Fibroblast of skin of right quadriceps (primary cell): ENCODE data around the gene ZFR2.
"Not testable (repeated sequence)": the region's sequence is repeated elsewhere in the genome, so short reads cannot be mapped to it uniquely, and the experiment has no call there.

Experiments
- DNase-seq: peaks from one replicate; pipeline ENCODE4 v3.0.0-alpha.2; 2013

The ZFR2 gene

DNA sequence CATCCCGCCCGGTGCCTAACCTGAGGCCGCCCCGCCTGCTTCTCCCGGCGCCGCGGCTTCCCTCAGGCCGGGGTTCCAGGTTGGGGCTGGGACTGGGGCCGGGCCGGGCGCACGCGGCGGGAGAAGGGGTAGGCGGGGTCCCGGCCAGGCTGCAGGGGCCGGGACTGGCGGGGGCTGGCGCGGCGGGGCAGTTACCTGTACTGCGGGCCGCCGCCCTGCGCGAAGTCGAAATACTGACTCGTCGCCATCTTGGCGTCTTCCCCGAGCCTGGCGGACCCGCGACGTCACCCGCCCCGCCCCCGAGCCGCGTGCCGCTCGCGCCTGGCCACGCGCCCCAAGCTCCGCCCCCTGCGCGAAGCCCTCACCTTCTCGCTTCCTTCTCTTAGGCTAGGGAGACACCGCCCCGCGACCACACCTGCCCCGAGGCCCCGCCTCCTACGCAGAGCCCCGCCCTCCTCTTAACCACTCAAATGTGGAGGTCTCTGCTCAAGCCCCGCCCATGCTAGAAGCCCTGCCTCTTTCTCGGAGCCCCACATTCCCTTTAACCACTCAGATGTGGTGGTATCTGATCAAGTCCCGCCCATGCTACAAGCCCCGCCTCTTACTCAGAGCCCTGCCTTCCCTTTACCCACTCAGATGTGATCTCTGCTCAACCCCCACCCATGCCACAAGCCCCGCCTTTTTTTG lies at the start of gene ZFR2:
TSS of gene ZFR2 (minus strand) at position 269 of the 687 bp plus-strand sequence. CDS start at position 248, 21 bp downstream.
- DNase-seq = no peak

DNA sequence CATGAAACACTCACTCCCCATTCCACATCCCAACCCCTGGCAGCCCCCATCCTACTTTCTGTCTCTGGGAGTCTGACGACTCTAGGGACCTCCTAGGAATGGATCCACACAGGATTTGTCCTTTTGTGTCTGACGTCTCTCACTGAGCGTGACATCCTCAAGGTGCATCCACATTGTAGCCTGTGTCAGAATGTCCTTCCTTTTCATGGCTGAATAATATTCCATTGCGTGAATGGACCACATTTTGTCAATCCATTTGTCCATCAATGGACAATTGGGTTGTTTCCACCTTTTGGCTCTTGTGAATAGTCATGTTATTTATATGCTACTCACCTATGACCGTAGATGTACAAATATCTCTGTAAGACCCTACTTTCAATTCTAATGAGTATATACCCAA lies 47.2 kb upstream of the ZFR2 start:
- no peak for DNase-seq

DNA sequence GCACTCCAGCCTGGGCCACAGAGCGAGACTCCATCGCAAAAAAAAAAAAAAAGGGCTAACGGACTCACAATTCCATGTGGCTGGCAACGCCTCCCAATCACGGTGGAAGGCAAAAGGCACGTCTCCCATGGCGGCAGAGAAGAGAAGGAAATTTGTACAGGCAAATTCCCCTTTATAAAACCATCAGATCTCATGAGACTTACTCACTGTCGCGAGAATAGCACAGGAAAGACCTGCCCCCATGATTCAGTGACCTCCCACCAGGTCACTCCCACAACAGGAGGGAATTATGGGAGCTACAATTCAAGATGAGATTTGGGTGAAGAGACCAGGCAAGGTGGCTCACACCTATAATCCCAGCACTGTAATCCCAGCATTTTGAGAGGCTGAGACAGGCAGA lies 45.4 kb upstream of the ZFR2 start:
- no peak for DNase-seq

DNA sequence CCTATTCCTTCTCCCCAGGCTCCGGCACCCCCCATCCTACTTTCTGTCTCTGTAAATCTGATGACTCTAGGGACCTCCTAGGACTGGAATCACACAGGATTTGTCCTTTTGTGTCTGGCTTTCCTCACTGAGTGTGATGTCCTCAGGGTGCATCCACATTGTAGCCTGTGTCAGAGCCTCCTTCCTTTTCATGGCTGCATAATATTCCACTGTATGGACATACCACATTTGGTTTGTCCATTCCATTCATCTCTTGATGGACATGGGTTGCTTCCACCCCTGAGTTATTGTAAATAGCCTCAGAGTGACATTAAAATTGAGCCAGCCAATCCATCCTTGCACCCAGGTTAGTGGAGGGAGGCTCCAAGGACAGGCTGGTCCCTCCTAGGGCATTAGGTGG lies 41.3 kb upstream of the ZFR2 start:
- no peak for DNase-seq

DNA sequence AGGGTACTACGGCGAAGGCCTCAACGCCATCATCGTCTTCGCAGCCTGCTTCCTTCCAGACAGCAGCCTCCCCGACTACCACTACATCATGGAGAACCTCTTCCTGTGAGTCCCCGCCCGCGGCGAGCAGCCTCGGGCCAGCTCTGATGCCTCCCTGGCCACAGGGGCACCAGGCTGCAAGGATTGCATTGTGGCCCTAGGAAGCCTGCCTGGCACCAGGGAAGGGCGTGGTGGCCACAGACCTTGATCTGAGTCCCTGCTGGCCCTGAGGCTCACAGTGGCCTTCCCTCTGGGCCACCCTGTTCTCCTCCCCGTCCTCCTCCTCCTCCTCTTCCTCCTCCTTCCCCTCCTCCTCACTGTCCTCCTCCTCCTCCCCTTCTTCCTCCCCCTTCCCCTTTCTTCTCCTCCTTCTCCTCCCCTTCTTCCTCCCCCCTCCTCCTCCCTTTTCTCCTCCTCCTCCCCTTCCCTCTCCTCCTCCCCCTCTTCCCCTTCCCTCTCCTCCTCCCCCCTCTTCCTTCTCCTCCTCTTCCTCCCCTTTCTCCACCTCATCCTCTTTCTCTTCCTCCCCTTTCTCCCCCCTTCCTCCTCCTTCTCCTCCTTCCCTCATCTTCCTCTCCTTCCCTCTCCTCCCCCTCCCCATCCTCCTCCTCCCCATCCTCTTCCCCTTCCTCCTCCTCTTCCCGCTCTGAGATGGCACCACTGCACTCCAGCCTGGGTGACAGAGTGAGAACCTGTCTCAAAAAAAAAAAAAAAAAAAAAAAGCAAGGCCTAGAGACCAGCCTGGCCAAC lies 39.6 kb upstream of the ZFR2 start:
- DNase-seq = no peak

DNA sequence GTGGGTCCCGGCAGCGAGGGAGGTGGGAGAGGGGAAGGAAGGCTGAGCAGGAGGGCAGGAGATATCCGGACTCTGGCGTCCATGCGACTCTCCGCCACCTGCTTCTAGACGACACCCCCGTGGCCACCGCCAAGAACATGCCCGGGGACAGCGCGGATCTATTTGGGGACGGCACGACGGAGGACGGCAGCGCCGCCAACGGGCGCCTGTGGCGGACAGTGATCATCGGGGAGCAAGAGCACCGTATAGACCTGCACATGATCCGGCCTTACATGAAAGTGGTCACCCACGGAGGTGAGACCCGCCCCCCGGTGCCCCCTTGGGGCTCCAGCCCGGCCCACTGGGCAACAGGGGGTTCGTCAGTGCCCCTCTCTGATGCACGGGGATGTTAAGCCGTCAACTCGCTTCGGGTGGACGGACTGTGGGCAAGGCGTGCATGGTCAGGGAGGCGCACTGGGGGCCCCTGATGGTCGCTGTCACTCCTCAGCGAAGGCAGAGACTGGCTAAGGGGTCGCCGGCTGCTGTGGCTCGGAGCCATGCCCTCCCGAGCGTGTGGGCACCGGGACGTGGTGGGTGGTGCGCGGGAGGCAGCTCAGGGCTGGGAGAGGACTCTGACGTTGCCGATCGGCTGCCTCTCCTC lies 38.9 kb upstream of the ZFR2 start:
- no peak for DNase-seq

DNA sequence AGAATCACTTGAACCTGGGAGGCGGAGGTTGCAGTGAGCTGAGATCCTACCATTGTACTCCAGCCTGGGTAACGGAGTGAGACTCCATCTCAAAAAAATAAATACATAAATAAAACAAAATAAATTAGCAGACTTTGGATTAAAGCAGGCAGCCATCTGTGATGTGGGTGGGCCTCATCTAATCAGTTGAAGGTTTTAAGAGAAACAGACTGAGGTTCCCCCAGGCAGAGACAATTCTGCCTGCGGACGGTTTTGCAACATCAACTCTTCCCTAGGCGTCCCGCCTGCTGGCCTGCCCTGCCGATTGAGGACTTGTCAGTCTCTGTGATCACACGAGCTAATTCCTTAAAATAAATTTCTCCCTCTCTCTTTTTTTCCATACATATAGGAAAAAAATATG lies 35.4 kb upstream of the ZFR2 start:
- no peak for DNase-seq

DNA sequence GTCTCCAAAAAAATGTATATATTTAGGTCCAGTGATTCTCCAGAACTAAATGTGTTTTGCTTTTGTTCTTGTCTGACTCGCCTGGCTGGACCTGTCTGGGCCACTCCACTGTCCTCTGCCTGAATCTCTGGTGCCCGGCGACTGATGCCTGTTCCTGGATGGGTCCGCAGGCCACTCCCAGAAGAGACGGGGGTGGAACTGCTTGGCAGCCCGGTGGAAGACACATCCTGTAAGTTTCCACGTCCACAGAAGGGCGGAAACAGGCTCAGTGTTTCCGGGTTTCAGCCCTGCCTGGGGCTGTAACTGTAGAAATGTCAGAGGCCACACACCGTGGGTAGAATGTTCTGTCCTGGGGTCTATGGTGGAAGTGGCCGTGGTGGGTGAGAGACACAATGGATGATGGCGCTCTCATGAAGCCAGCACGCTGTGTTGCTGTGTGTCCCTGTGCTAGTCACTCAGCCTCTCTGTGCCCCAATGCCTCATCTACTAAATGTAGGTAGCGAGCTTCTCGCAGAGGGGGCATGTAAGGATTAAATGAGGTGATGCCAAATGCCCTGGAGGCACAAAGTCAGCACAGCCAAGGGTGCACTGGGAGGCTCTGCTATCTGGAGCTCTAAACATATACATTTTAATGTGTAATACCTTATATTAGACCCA lies 33.6 kb upstream of the ZFR2 start:
- no peak for DNase-seq

DNA sequence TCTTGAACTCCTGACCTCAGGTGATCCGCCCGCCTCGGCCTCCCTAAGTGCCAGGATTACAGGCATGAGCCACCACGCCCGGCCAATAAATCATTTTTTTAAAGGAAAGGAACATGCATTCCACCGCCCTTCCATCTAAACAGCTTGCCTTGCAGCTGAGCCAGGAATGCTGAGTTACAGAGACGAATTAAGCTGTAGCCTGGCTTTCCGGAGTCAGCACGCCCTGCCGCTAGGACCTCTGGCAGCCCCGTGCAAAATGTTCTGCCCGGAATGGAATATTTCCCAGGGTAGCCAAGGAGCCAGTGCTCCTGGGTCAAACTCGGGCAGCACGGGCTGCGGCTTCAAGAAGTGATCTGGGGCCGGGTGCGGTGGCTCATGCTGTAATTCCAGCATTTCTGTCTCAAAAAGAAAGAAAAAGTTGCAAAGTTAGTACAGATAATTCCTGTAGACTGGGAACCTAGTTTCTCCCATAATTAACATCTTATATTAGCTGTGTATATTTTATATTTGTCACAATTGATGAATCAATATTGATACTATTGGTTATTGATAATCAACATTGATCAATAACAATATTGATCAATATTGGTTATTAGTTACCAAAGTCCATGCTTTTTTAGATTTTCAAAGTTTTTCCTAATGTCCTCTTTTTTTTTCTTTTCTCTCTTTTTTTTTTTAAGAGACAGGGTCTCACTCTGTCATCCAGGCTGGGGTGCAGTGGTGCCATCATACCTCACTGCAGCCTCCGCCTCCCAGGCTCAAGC lies 30.9 kb upstream of the ZFR2 start:
- no peak for DNase-seq

DNA sequence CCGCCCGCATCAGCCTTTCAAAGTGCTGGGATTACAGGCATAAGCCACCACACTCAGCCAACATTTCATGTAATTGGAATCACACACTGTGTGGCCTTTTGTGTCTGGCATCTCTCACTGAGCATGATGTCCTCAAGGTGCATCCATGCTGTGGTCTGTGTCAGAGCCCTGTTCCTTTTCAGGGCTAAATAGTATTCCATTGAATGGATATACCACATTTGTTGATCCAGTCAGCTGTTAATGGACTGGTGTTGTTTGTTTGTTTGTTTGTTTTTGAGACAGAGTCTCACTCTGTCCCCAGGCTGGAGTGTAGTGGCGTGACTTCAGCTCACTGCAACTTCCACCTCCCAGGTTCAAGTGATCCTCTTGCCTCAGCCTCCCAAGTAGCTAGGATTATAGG lies 29.6 kb upstream of the ZFR2 start:
- no peak for DNase-seq

DNA sequence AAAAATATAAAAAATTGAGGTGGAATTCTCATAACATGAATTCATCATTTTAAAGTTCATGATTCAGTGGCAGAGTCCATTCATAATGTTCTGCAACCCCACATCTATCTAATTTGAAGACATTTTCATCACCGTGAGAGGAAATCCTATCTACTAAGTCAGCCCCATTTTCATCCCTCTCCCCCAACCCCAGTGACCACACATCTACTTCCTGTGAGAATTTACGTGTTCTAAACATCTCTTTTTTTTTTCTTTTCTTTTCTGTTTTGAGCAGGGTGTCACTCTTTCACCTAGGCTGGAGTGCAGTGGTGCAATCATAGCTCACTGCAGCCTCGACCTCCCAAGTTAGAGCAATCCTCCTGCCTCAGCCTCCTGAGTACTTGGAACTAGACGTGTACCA lies 29.1 kb upstream of the ZFR2 start:
- no peak for DNase-seq

DNA sequence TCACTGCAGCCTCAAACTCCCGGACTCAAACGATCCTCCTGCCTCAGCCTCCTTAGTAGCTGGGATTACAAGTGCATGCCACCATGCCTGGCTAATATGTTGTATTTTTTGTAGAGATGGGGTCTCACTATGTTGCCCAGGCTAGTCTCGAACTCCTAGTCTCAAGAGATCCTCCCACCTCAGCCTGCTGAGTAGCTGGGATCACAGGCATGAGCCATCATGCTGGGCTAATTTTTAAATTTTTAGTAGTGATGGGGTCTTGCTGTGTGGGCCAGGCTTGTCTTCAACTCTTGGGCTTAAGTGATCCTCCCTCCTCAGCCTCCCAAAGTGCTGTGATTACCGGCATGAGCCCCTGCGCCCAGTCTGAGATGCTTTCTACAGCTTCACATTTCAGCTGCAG lies 26.9 kb upstream of the ZFR2 start:
- DNase-seq = no peak

DNA sequence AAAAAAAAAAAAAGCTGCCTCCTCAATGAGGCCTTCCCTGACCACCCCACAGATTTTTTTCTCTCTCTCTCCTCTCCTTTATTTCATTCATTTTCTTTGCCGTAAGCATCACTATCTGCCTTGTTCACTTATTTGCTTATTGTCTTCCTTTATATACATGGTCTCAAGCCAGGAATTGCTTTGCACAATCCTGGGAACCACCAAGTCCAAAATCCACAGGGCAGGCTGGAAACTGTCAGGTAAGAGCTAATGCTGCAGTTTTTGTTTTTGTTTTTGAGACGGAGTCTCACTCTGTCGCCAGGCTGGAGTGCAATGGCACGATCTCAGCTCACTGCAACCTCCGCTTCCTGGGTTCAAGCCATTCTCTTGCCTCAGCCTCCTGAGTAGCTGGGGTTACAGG lies 26.1 kb upstream of the ZFR2 start:
- not testable (repeated sequence) for DNase-seq

DNA sequence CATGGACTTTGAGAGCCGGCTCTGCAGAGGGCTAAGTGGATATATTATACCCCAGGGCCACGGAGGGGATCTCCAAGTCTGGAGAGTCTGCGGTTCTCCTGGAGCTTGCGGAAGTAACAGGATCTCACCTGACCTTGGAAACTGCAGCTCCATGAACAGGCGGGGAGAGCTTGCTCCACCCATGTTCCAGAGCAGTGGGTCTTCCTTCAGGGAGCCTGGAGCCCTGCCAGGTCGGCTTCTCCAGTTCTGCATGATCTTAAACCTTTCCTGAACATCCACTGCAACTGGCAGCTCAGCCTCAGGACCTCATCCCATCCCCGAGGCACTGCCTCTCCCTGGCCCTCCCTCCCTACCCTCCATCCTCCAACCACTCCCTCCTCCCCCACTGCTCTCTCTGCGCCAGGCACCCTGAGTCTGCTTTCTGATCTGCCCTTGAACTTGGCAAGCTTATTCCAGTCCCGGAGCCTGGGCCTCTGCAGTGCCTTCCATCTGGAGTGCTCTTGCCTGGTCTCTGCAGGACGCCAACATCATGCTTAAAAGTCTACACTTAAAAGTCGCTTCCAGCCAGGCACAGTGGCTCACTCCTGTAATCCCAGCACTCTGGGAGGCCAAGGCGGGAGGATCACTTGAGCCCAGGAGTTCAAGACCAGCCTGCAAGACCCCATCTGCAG lies 24.8 kb upstream of the ZFR2 start:
- DNase-seq = no peak

DNA sequence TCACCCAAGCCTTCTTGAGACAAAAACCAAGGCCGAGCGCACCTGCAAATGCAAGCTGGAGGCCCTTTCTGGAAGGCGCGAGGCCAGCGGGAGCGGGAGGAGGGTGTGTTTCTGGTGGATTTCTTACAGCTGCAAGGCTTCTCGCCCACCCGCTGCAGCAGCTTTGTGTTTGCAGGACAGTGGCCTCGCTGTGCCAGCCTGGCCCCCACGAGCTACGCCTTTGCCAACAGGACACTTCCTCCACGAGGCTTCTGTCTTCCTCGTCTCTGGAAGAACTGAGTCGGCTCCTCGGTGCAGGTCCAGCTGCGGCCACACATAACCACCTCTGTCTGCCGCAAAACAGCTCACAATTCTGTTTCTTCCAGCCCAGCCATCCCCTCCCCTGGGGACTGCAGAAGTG lies 21.8 kb upstream of the ZFR2 start:
- no peak for DNase-seq

DNA sequence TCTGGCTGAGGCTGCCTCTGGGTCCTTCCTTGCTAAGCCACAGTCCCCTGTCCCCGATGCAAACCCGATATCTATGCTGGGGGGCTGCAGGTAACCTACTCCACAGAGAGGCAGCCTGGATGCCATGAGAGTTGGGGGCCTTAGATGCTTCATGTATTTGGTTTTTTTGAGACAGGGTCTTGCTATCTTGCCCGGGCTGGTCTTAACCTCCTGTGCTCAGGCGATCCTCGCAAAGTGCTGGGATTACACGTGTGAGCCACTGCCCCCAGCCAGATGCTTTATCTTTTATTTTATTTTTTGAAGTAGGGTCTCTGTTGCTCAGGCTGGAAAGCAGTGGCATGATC lies 13.2 kb upstream of the ZFR2 start:
- DNase-seq = no peak

DNA sequence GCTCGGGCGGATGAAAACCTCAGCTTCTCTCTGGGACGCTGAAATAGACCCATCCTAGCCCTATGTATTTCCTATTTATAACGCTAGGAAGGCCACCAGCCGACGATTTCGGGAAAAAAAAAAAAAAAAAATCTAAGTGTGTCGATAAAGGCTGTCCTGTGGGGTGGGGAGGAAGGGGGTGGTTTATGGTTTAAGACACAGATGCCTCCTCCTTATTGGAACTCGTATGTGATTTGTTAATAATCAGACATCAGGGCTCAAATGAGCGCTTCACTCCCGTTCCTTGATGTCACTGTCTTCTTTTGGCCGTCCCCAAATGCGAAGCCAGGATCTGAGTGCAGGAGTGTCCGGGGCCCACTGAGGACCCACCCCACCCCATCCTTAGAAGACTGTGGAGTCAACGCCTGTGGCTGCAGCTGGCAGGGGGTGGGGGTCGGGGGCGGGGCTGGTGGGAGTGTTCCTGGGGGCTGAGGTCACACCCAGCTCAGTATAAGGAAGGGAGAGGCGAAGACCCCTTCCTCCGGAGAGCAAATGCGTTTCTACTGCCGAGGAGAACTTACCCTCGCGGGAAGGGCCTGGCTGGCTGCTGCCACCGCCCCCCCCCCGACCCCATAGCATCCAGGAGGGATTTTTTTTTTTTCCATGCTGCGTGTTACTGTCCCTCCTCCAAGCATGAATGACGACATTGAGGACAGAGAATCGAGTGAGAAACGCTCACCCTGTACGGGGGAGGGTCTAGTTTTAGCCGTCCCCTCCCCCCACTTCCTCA lies 12.6 kb upstream of the ZFR2 start:
- DNase-seq = no peak

DNA sequence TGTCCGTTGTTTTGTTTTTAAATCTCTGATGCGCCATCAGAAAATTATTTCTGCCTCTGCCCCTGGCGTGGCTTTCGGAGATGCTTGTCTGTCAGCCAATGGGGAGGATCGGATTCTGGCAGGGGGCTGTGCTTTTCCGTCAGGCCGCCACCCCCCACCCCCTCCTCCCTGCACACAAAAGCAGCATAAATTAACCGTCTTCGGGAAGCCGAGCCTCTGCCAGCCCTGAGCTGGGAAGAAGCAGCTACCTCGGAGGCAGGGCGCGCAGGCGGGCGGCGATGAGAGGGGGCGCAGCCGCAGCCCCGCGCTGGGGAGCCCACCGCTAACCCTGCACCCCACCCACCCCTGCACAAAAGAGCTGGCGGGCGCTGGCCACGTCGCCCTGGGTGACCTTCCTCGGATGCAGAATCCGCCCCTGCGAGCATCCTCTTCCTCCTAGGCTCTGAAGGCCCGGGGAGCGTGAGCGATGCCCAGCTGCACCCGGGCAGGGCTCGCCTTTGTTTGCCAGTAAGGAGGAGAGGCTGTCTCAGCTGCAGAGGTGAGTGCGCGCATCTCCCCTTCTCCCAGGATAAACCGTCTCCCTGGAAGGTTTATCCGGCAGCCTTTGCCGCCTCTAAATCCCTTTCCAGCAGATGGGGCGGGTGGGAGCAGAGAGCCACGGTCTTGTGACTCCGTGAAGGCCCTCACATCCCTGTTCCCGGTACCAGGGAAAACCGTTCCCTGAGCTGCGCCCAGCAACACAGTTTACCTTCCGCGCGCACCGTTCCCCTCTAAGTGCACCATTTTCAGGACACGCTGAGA lies 11.8 kb upstream of the ZFR2 start, which contains the start of gene ATCAY:
TSS of gene ATCAY (plus strand) at position 215 of the 801 bp plus-strand sequence. CDS start 5,083 bp downstream, outside the sequence.
- DNase-seq = peak; percentile 4

DNA sequence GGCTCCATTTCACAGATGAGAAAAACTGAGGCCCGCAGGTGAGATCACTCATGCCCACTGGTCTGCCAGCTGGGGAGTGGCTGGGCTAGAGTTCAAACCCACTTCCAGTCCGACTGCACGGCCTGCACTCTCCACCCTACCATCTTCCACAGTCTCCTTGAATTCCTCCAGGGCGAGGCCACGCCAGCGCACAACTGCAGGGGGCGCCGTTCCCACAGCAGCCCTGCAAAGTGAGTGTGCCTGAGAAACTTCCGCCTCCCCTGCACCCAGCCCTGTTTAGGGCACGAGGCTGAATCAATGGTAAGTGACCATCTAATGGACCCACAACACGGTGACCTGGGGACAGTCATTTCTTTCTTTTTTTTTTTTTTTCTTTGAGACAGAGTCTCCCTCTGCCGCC lies 10.8 kb upstream of the ZFR2 start:
- DNase-seq = no peak

DNA sequence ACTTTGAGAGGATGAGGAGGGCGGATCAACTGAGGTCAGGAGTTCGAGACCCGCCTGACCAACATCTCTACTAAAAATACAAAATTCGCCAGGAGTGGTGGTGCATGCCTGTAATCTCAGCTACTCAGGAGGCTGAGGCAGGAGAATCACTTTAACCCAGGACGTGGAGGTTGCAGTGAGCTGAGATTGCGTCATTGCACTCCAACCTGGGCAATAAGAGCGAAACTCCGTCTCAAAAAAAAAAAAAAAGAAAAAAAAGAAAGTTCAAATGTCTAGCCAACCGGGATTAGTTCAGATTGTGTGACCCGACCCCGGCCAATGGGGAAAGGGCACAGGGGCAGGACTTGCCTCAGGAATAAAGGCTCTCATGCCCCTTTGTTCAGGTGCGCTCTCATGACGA lies 5.9 kb upstream of the ZFR2 start:
- not testable (repeated sequence) for DNase-seq

DNA sequence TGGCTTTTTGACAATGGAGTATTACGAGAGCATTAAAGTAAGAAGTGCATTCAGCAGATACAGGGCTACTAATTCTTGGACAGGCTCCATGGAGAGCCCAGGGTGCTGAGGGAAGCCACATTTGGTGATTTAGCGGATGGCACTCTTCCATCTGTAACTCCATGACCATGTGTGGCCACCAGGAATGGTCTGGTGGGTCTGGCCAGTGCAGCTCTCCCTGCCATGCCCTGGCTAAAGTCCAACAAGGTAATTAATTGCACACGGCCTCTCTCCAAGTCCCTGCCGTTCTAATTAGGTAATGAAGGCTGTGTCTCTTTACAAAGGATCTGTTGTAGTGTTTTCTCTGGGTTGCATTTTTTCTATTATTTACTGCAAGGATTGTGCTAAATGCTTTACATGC lies 4.3 kb upstream of the ZFR2 start:
- DNase-seq = no peak
